NK-92 (cell line): Measurements from ENCODE around the gene RPTOR.

ENCODE experiments used
- DNase-seq: peaks from one replicate; lab custom pipeline; 2025; ENCODE audit not compliant: unreplicated experiment; lab: John Stamatoyannopoulos, UW

The RPTOR gene

DNA sequence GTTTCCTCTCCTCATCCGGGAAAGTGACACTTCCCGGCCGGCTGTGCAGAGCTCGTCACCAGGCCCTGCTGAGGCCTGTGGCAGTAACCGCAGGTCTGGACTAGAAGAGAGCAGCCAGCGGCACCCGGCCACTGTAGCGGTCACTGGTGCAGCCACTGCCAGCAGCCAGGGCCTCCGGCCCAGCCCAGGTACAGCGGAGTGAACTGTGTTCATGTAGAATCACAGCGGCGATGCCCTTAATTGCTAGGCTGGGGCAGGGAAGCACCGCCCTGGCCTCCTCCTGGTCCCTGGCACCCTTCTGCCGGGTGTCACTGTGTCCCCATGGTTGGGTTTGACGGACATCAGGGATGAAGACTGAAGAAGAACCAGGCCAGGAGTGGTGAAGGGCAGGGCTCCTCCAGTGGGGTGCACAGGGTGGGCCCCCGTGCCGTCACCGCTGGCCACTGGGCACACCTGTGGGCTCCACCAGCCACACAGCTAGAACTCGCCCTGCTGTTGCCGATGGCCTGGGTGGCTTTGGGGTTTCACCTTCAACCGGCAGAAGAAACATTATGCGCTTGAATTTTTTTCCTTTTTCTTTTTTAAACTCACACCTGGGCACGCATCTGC, 281.8 kb downstream of the RPTOR start:
- DNase-seq: no peak

- no peak for DNase-seq
Measured at GRCh38 chr17:80826955-80827645, 282.5 kb downstream of the RPTOR start.

- no peak for DNase-seq
Measured at GRCh38 chr17:80827646-80828643, 283.3 kb downstream of the RPTOR start.

GRCh38 chr17:80829166-80829813, 284.7 kb downstream of the RPTOR start:
- no peak for DNase-seq

GRCh38 chr17:80830020-80830780, 285.6 kb downstream of the RPTOR start:
- DNase-seq: no peak

DNA sequence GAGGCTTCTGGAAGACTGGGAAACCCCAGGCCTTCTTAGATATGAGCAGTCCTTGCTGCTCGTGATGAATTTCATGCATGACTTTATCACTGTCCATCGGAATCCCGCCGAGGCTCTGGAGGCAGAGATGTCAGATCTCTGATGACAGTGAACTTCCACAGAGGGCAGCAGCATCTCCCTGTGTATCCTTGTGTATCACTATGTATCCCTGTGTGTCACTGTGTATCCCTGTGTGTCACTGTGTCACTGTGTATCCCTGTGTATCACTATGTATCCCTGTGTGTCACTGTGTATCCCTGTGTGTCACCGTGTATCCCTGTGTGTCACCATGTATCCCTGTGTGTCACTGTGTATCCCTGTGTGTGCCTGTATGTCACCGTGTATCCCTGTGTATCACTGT, 286.9 kb downstream of the RPTOR start:
- DNase-seq: no peak

GRCh38 chr17:80832266-80832676, 287.6 kb downstream of the RPTOR start:
- no peak for DNase-seq

- DNase-seq: no peak
Measured at GRCh38 chr17:80832888-80833583, 288.4 kb downstream of the RPTOR start.

DNA sequence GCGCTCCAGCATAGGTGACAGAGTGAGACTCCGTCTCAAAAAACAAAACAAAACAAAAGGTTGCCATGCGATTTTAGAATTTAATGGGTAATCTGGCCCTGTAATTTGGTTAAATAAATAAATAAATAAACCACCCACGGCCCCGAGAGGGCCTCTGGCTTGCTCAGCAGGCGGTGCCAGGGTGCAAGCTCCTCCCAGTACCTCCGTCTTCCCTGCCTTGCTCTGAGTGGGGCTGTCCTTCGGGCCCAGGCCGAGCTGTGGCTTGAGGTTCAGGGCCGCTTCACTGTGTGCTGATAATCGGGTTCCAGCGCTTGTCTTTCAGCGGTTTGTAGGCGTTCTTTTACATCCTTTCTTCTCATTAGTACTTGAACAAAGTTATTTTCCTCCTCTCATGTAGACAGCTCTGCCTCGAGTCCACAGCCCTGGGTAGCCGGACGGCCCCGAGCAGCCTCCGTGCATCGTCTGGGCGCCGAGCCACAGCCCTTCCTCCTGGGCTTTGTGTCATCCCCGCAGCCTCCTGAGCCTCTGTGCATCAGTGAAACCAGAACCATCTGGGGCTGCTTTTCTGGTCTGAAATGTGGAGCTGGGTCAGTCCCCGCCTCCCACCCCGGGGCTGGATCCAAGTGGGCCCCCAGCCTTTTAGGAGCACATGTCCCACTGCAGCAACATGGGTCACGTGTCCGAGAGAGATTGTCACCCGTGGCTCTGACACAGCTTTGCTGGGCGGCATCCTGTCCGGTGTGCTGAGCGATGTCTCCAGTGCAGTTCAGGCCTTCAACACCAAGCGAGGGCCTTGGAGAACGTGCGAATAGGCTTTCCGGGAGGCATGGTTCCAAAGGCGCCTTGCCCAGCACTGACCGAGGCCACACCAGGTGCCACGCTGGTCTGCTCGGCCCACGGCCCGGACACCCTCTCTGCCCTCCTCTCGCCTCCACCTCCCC, 289.6 kb downstream of the RPTOR start:
- no peak for DNase-seq

DNA sequence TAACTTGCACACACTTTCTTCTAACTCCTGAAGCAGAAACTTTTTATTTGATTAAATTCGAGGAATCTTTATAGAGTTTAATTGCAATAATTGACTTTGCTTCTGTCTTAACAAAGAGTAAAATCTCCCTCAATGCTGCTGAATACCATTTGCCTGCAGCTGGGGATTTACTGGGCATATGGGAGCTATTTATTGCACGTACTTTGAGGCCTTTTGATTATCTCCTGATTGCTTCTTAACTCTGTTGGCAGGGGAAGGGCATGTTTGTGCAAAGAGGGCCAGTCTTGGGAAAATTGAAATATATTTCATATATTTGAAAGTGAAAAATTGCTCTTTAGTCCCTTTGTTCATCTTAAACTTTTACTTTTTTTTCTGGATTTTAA, 290.2 kb downstream of the RPTOR start:
- no peak for DNase-seq

DNA sequence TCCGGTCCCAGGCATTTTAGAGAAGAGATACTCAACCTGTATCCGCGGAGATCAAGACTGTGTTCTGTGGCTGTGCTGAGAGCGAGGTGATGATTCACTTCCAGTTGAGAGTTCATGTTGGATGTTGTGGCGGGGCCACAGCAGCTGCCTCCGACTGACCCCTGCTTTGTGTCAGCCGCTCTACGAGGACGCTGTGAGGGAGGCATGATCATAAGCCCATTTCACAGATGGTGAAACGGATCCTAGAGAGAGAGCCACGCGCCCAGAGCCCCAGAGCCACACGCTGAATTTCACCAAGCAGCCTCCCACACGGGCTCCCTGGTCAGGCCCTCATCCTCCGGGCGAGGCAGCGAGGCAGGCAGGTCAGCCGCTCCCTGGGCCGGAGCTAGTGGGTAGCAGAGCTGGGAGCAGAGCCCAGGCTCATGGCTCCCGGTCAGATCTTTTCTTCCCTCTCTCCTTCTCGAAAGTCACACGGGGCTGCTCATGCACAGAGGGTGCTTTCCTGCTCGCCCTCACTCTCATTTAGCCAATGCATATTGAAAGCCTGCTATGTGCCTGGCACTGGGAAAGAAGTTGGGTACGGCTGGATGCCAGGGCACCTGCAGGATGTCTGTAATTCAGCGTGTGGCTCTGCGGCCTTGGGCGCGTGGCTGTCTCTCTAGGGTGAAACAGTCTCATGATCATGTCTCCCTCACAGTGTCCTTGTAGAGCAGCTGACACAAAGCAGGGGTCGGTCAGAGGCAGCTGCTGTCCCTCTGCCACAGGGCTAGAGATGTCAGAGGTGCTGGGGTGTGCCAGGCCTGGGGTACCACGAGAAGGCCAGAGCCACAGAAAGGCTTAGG, 291.4 kb downstream of the RPTOR start:
- no peak for DNase-seq

- no peak for DNase-seq
Measured at GRCh38 chr17:80836658-80836965, 292.0 kb downstream of the RPTOR start.

GRCh38 chr17:80836971-80837481, 292.4 kb downstream of the RPTOR start:
- no peak for DNase-seq

- DNase-seq: no peak
Measured at GRCh38 chr17:80837711-80838110, 293.1 kb downstream of the RPTOR start.

DNA sequence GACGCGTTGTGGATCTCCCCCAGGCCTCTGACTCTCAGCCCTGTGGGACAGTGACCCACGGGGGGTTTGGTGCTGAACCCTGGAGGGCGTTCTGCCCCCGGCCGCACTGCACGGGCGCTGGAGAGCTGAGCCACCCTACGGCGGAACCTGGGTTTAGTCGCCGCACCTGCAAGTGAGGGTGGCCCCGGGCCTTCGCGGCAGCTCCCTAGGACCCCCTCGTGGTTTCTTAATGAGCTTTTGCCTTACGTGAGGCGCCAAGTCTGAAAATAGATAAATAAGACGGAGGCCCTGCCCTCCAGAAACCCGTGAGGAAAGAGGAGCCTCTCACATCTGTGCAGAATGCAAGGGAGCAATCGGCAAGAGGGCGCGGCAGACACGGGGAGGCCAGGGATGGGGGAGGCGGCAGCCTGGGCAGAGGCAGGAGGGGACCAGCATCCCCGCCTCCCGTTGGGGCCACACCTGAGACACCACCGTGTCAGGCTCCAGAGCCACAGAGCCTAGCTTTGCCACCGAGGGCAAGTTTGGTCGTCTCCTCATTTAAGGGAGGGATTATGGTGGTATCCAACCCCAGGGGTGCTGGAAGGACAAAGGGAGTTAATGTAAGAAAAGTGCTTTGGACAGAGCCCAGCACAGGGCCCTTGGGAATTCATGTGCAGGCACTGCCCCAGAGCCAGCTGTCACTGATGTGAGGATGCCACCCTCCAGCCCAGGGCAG, 293.8 kb downstream of the RPTOR start:
- DNase-seq: no peak

- no peak for DNase-seq
Measured at GRCh38 chr17:80839026-80839345, 294.3 kb downstream of the RPTOR start.

DNA sequence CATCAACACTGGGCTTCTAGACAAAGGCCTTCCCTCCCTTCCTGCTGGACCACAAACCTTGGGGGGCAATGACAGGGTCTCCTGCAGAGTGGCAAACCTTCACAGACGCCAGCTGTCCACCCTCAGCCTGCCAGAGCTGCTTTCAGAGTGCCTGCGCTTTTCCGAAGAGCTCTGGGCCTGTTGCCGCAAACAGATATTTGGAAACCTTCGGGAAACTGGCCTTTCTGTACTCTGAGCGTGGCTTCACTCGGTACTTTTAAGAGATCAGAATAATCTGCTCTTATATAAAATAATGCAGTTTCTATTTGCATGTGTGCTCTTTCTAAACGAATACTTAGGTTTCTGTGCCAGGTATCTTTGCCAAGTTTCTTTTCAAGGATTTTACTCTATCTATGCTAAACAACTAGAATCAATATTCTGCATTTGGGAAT, 294.9 kb downstream of the RPTOR start:
- no peak for DNase-seq
